Tibial nerve (tissue), 4 donors: ENCODE results near the gene TSHZ2.

Experiments used
- EP300 ChIP-seq, 2 donors: sonication (generic); formaldehyde crosslinking; IDR thresholded peaks; one replicate each; pipeline ENCODE4 v1.6.1; 2017; ENCODE audit warnings: antibody characterized with exemption in 2 of 2, mild to moderate bottlenecking in 1 of 2
- POLR2A ChIP-seq, 2 donors: fragments of 450-650 bp; IDR thresholded peaks; one replicate each; pipeline ENCODE4 v1.6.1; 2017; ENCODE audit warnings: antibody characterized with exemption in 2 of 2, mild to moderate bottlenecking in 2 of 2, moderate library complexity in 2 of 2
- TF ChIP-seq, protein P1 (sequence below), 5 experiments: fragments of 200-600 bp in 3 of 5; fragments of 450-650 bp in 2 of 5; sonication (generic) in 3 of 5; IDR thresholded peaks; one replicate each; pipeline ENCODE4 v1.5.1; 2016 to 2019; ENCODE audit warnings: antibody characterized with exemption in 5 of 5, mild to moderate bottlenecking in 3 of 5, moderate library complexity in 2 of 5

- TF ChIP-seq, protein P1, sequence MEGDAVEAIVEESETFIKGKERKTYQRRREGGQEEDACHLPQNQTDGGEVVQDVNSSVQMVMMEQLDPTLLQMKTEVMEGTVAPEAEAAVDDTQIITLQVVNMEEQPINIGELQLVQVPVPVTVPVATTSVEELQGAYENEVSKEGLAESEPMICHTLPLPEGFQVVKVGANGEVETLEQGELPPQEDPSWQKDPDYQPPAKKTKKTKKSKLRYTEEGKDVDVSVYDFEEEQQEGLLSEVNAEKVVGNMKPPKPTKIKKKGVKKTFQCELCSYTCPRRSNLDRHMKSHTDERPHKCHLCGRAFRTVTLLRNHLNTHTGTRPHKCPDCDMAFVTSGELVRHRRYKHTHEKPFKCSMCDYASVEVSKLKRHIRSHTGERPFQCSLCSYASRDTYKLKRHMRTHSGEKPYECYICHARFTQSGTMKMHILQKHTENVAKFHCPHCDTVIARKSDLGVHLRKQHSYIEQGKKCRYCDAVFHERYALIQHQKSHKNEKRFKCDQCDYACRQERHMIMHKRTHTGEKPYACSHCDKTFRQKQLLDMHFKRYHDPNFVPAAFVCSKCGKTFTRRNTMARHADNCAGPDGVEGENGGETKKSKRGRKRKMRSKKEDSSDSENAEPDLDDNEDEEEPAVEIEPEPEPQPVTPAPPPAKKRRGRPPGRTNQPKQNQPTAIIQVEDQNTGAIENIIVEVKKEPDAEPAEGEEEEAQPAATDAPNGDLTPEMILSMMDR (IDR thresholded peaks at IDR 0.05): no peak
- no peak for TF ChIP-seq POLR2A (IDR thresholded peaks at IDR 0.05)
- no peak for TF ChIP-seq EP300 (IDR thresholded peaks at IDR 0.05)
These were observed 319.4 kb downstream of the TSHZ2 start for GRCh38 chr20:53291548-53291947.
